Measurements from ENCODE around the gene BEX1. TPM values are rescaled to one million over a fixed set of nuclear protein-coding genes. Genes with fewer than 3 reads are reported as not detected.

BEX1 gene
- total RNA-seq, 1 experiment from 2014 or later, result not detected

DNA sequence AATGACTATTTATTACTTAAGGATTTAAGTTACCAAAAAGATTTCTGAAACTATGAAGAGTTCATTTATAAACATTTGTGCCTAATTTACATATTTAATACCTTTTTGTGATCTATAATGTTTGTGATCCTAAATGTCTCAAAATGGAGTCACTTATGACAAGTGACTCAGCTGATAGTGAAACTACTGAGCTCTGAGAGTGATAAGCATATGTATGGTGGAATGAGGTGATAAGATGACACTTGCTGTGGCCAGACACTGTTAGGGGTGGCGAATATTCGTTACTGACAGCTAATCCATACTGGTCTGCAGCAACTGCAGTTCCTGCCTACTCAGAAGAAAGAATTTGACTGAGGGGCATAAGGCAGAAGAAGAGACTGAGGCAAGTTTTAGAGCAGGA is 34.5 kb upstream of the BEX1 start:
- intact Hi-C loops (cut with micrococcal nuclease; ENCODE audit: unreplicated experiment), result no loop called here
- Histone ChIP-seq H3F3A (ENCODE audit: insufficient read depth, low read depth) (no peaks in the 10 kb centered on the region), H3K4me3 (no peak overlapping the region), H3K27ac (no peak overlapping the region), H4K20me1 (ENCODE audit: insufficient read depth) (no peaks in the 10 kb centered on the region), H3K79me2 (ENCODE audit: low read depth) (no peaks in the 10 kb centered on the region), H2AFZ (no peak overlapping the region), H3K36me3 (ENCODE audit: low read depth) (no peaks in the 10 kb centered on the region), H3K4me2 (no peak overlapping the region), H3K27me3 (ENCODE audit: insufficient read depth, low read depth) (no peaks in the 10 kb centered on the region), H3K4me1 (replicated peaks; ENCODE audit: insufficient read depth) (no peaks in the 10 kb centered on the region), H3K9me3 (ENCODE audit: insufficient read depth, low read depth) (no peaks in the 10 kb centered on the region), H3K9me2 (ENCODE audit: insufficient read depth) (no peaks in the 10 kb centered on the region)
- no peak for TF ChIP-seq EZH2 (IDR thresholded peaks at IDR 0.05; ENCODE audit: low read depth)
- TF ChIP-seq, protein P1, sequence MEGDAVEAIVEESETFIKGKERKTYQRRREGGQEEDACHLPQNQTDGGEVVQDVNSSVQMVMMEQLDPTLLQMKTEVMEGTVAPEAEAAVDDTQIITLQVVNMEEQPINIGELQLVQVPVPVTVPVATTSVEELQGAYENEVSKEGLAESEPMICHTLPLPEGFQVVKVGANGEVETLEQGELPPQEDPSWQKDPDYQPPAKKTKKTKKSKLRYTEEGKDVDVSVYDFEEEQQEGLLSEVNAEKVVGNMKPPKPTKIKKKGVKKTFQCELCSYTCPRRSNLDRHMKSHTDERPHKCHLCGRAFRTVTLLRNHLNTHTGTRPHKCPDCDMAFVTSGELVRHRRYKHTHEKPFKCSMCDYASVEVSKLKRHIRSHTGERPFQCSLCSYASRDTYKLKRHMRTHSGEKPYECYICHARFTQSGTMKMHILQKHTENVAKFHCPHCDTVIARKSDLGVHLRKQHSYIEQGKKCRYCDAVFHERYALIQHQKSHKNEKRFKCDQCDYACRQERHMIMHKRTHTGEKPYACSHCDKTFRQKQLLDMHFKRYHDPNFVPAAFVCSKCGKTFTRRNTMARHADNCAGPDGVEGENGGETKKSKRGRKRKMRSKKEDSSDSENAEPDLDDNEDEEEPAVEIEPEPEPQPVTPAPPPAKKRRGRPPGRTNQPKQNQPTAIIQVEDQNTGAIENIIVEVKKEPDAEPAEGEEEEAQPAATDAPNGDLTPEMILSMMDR (conservative IDR thresholded peaks at IDR 0.05), result no peak
- ChIA-PET POLR2A (ENCODE audit: unreplicated experiment) (no interaction called here), CTCF (no interaction called here)
- DNase-seq, result no peak
- BruUV-seq (replicated peaks), result no TSS peak

DNA sequence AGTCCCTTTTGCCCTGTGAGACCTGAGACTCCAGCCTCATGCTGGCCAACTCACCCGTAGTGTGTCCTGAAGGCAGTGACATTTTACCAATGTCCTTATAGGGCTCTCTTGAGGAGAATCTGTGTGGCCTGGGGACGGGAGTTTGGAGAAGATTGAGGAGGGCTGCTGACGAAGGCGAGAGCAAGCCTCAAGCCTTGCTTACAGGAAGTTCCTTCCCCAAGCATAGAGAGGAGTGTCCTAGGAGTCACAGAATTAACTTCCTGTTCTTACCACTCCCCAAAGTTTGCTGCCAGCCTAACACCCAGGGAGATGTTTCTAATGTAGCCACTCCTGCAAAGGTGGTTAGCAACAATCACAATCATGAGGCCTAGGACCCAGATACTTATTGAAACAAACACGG is 29.0 kb upstream of the BEX1 start, which contains the start of gene NXF3:
Gene NXF3, minus strand, starts transcription at position 202 of the 400 bp plus-strand sequence. Its CDS starts 120 bp downstream, at position 82.
- Histone ChIP-seq H3K4me3 (no peak within 1 kb of the TSS), H3K4me2 (no peak within 1 kb of the TSS), H2AFZ (no peak within 1 kb of the TSS), H3F3A (ENCODE audit: insufficient read depth, low read depth) (no peaks in the 10 kb centered on the region), H3K79me2 (ENCODE audit: low read depth) (no peaks in the 10 kb centered on the region), H4K20me1 (ENCODE audit: insufficient read depth) (no peaks in the 10 kb centered on the region), H3K36me3 (ENCODE audit: low read depth) (no peaks in the 10 kb centered on the region), H3K27me3 (ENCODE audit: insufficient read depth, low read depth) (no peaks in the 10 kb centered on the region), H3K27ac (no peak within 1 kb of the TSS), H3K9me3 (ENCODE audit: insufficient read depth, low read depth) (no peaks in the 10 kb centered on the region), H3K4me1 (replicated peaks; ENCODE audit: insufficient read depth) (no peaks in the 10 kb centered on the region), H3K9me2 (ENCODE audit: insufficient read depth) (no peaks in the 10 kb centered on the region)
- TF ChIP-seq, protein P1 (conservative IDR thresholded peaks at IDR 0.05), result no peak
- TF ChIP-seq EZH2 (IDR thresholded peaks at IDR 0.05; ENCODE audit: low read depth), result no peak
- DNase-seq, result no peak
- ChIA-PET CTCF (no interaction called here), POLR2A (ENCODE audit: unreplicated experiment) (no interaction called here)
- BruUV-seq (replicated peaks), result no TSS peak
- intact Hi-C loops (cut with micrococcal nuclease; ENCODE audit: unreplicated experiment), result no loop called here

DNA sequence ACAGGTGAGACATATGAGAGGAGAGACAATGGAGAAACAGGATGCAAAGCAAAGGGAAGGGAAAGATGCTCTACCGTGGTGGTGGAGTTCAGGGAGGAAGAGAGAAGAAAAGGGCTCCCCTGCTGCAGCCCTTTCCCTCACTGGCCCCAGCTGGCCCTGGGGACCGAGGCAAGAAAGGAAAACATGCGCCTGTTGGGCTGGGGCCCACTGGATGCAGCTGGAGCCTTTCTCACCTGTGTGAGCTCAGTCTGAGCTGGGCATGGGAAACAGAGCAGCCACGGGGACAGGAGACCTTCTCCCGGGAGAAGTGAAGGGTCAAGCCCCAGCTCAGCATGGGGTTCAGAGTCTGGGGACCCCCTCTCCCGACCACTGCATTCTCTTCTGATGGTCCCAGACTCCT is 17.1 kb upstream of the BEX1 start:
- Histone ChIP-seq H2AFZ (no peak overlapping the region), H3K27me3 (ENCODE audit: insufficient read depth, low read depth) (peaks cover 29% of the 10 kb centered on the region; the same call in 1 of the 2 replicates), H3K36me3 (ENCODE audit: low read depth) (no peaks in the 10 kb centered on the region), H3K27ac (no peak overlapping the region), H3K9me3 (ENCODE audit: insufficient read depth, low read depth) (no peaks in the 10 kb centered on the region), H3K4me1 (replicated peaks; ENCODE audit: insufficient read depth) (no peaks in the 10 kb centered on the region), H3K4me2 (no peak overlapping the region), H4K20me1 (ENCODE audit: insufficient read depth) (no peaks in the 10 kb centered on the region), H3F3A (ENCODE audit: insufficient read depth, low read depth) (no peaks in the 10 kb centered on the region), H3K4me3 (no peak overlapping the region), H3K9me2 (ENCODE audit: insufficient read depth) (no peaks in the 10 kb centered on the region), H3K79me2 (ENCODE audit: low read depth) (no peaks in the 10 kb centered on the region)
- DNase-seq, result no peak
- TF ChIP-seq, protein P1 (conservative IDR thresholded peaks at IDR 0.05), result no peak
- TF ChIP-seq EZH2 (IDR thresholded peaks at IDR 0.05; ENCODE audit: low read depth), result no peak
- CTCF ChIA-PET, result no interaction called here
- POLR2A ChIA-PET (ENCODE audit: unreplicated experiment), result no interaction called here
- no TSS peak for BruUV-seq (replicated peaks)
- intact Hi-C loops (cut with micrococcal nuclease; ENCODE audit: unreplicated experiment), result no loop called here

Measured in PC-9 (cell line).